Liver (tissue), 10 donors: ENCODE data around the gene FAM221B. TPM values are rescaled to one million over a fixed set of nuclear protein-coding genes. Genes with fewer than 3 reads are reported as not detected.

Source experiments
- DNase-seq: peaks from one replicate; pipeline ENCODE4 v3.0.0-alpha.2; 2017; ENCODE audit warnings: low spot score
- H3K27ac ChIP-seq, 2 donors: one replicate each; pipeline ENCODE4 v1.7.0; 2013; ENCODE audit warnings: inconsistent platforms in 2 of 2, low read length in 2 of 2, control low read depth in 1 of 2, low read depth in 1 of 2, mild to moderate bottlenecking in 1 of 2
- H3K27me3 ChIP-seq, 4 donors: one replicate each; pipeline versions ENCODE4 v1.6.1 to v1.7.0; 2013; ENCODE audit warnings: low read length in 3 of 4, inconsistent platforms in 1 of 4, mild to moderate bottlenecking in 1 of 4, moderate library complexity in 1 of 4; ENCODE audit not compliant: control insufficient read depth in 4 of 4, insufficient read depth in 4 of 4
- H3K36me3 ChIP-seq, 4 donors: one replicate each; pipeline versions ENCODE4 v1.6.1 to v1.7.0; 2013; ENCODE audit warnings: low read length in 3 of 4, mild to moderate bottlenecking in 3 of 4, low read depth in 1 of 4, moderate library complexity in 1 of 4; ENCODE audit not compliant: control insufficient read depth in 4 of 4, insufficient read depth in 3 of 4
- H3K4me1 ChIP-seq, 4 donors: one replicate each; pipeline versions ENCODE4 v1.6.1 to v1.7.0; 2013; ENCODE audit warnings: low read length in 3 of 4, mild to moderate bottlenecking in 3 of 4, moderate library complexity in 1 of 4; ENCODE audit not compliant: control insufficient read depth in 4 of 4, insufficient read depth in 4 of 4
- H3K4me3 ChIP-seq, 3 donors: one replicate each; pipeline versions ENCODE4 v1.6.1 to v1.7.0; 2013; ENCODE audit warnings: low read length in 3 of 3, control low read depth in 1 of 3, low read depth in 1 of 3, mild to moderate bottlenecking in 1 of 3
- H3K9ac ChIP-seq, 2 donors: one replicate each; pipeline ENCODE4 v1.7.0; 2013; ENCODE audit warnings: low read length in 2 of 2, mild to moderate bottlenecking in 2 of 2, moderate library complexity in 2 of 2, control low read depth in 1 of 2, low read depth in 1 of 2
- H3K9me3 ChIP-seq, 4 donors: one replicate each; pipeline versions ENCODE4 v1.6.1 to v1.7.0; 2013; ENCODE audit warnings: low read length in 3 of 4; ENCODE audit not compliant: control insufficient read depth in 4 of 4
- CTCF ChIP-seq: fragments of 150-350 bp; IDR thresholded peaks from 2 replicates; pipeline ENCODE4 v1.5.1; 2017; ENCODE audit warnings: improper control_type of control experiment, low read depth, low read length; ENCODE audit not compliant: missing input control
- EGR1 ChIP-seq, 2 donors: IDR thresholded peaks; 2 replicates each; pipeline ENCODE4 v1.6.1; 2016 to 2018; ENCODE audit warnings: antibody characterized with exemption in 2 of 2, low read depth in 2 of 2
- HNF4A ChIP-seq, 2 donors: conservative IDR thresholded peaks; 2 replicates each; pipeline ENCODE4 v1.6.1; 2016; ENCODE audit warnings: antibody characterized with exemption in 2 of 2, mild to moderate bottlenecking in 2 of 2
- NR2F2 ChIP-seq: IDR thresholded peaks from 2 replicates; pipeline ENCODE4 v1.6.1; 2016; ENCODE audit warnings: antibody characterized with exemption
- TAF1 ChIP-seq: conservative IDR thresholded peaks from 2 replicates; pipeline ENCODE4 v1.6.1; 2016; ENCODE audit warnings: antibody characterized with exemption, mild to moderate bottlenecking
- WGBS: extraction: QIAGEN DNeasy Blood & Tissue Kit; methylation state at CpG from one replicate; pipeline ENCODE4 v1.1.7; 2013; 5-methylcytosine and 5-hydroxymethylcytosine counted together
- polyA plus RNA-seq, 2 donors: library from polyadenylated mRNA; stranded (reverse) in 1 of 2; unstranded in 1 of 2; fragments of 200-250 nt in 1 of 2; fragments of >200 nt in 1 of 2; fragmentation: Nextera tagmentation in 1 of 2; extraction: Ambion mirVana in 1 of 2; gene quantifications; one replicate each; pipeline versions ENCODE4 v1.2.1 to v1.2.3, GENCODE V29; 2013 to 2015
- small RNA-seq: library from RNA; depleted of rRNA; stranded (forward); fragments of <200 nt; gene quantifications from one replicate; pipeline ENCODE3, GENCODE V24; 2014
- total RNA-seq, 2 donors: library from RNA; depleted of rRNA; stranded (reverse); fragments of >200 nt; gene quantifications; one replicate each; pipeline ENCODE4 v1.2.3, GENCODE V29; 2014
- donor health status: healthy.
- donor health status: healthy.
- donor health status: healthy.
- donor health status: healthy.
- donor health status: healthy.

The FAM221B gene
- total and polyA plus RNA-seq, 4 donors = 0.35 TPM; not detected in 3

DNA sequence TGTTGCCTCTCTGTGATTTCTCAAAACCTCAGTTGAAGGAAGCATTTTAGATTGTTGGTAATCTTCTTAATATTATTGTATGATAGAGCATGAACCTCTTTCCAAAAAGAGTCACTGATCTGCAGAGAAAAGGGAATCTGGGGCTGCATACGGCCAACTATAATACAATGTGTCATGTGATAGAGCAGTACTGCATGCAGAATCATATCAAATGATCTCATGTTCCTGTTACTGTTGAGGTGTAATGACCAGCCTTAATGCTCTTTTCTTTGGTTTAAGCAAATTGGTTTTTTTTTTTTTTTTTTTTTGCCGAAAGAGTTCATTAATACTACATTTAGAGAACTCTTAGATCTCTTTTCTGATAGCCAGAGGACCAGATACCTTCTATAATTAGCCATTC, 61.5 kb downstream of the FAM221B start:
- peaks cover 2 to 20% (median 17%) of the 10 kb centered on the region in 4 donors for H3K4me1 ChIP-seq
- no peak for DNase-seq
- H3K27ac ChIP-seq = no peak overlapping the region
- 91% methylated on average over 2 of the region's 2 CpGs for WGBS
- no peak overlapping the region for H3K4me3 ChIP-seq
- H3K9me3 ChIP-seq = no peaks in the 10 kb centered on the region
- H3K9ac ChIP-seq = no peak overlapping the region
- TF ChIP-seq EGR1 (IDR thresholded peaks at IDR 0.05; ENCODE audit: low read depth in 2 of 2) = no peak
- no peak for TF ChIP-seq TAF1
- TF ChIP-seq NR2F2 = no peak
- no peak for TF ChIP-seq CTCF
- no peak for TF ChIP-seq HNF4A (conservative IDR thresholded peaks at IDR 0.05)
- no peaks in the 10 kb centered on the region for H3K27me3 ChIP-seq
- H3K36me3 ChIP-seq = no peaks in the 10 kb centered on the region

Small RNA genes lying within 50 kb of the gene (small RNA-seq; reads per million reads assigned to genes)
- 0.22 reads per million, percentile 7 among the genes with 10 or more reads in this experiment for gene HINT2

Other genes starting within 250 kb of the FAM221B start
- 1 to 10 TPM; 3.9 to 9.8 TPM for gene TESK1, start 223.5 kb downstream of the FAM221B start, total RNA-seq
- 10 to 100 TPM in 1 of 2 donors, 1 to 10 TPM in 1; 3.7 to 12.5 TPM for gene TESK1, start 223.5 kb downstream of the FAM221B start, polyA plus RNA-seq
- 1 to 10 TPM; 4.7 to 5.7 TPM for gene CD72, start 210.3 kb downstream of the FAM221B start, total RNA-seq
- 1 to 10 TPM; 2.0 to 2.2 TPM for gene CD72, start 210.3 kb downstream of the FAM221B start, polyA plus RNA-seq
- 1 to 10 TPM in 1 of 2 donors, under 1 TPM in 1; 0.25 to 1.1 TPM for gene SIT1, start 177.8 kb downstream of the FAM221B start, total RNA-seq
- gene SIT1, start 177.8 kb downstream of the FAM221B start, polyA plus RNA-seq = under 1 TPM; 0.17 to 0.44 TPM
- gene RMRP, start 170.7 kb downstream of the FAM221B start, total RNA-seq = over 10,000 TPM in 1 of 2 donors, 1,000 to 10,000 TPM in 1; 5,304 to 67,037 TPM
- 10 to 100 TPM in 1 of 2 donors, 1 to 10 TPM in 1; 5.3 to 50.9 TPM for gene RMRP, start 170.7 kb downstream of the FAM221B start, polyA plus RNA-seq
- 1 to 10 TPM; 5.4 to 6.7 TPM for gene CCDC107, start 170.4 kb downstream of the FAM221B start, total RNA-seq
- 10 to 100 TPM; 14.2 to 20.2 TPM for gene CCDC107, start 170.4 kb downstream of the FAM221B start, polyA plus RNA-seq
- gene ARHGEF39, start 163.5 kb downstream of the FAM221B start, total RNA-seq = 1 to 10 TPM in 1 of 2 donors, under 1 TPM in 1; under 0.01 to 7.4 TPM
- gene ARHGEF39, start 163.5 kb downstream of the FAM221B start, polyA plus RNA-seq = under 1 TPM; 0.74 TPM
- gene CA9, start 154.8 kb downstream of the FAM221B start, total RNA-seq = under 1 TPM; 0.47 to 0.67 TPM
- gene CA9, start 154.8 kb downstream of the FAM221B start, polyA plus RNA-seq = 1 to 10 TPM in 1 of 2 donors, under 1 TPM in 1; 0.93 to 2.2 TPM
- 10 to 100 TPM in 1 of 2 donors, 1 to 10 TPM in 1; 4.3 to 23.7 TPM for gene TPM2, start 138.8 kb downstream of the FAM221B start, total RNA-seq
- 10 to 100 TPM in 1 of 2 donors, 1 to 10 TPM in 1; 4.2 to 31.4 TPM for gene TPM2, start 138.8 kb downstream of the FAM221B start, polyA plus RNA-seq
- gene TLN1, start 96.5 kb downstream of the FAM221B start, total RNA-seq = 100 to 1,000 TPM; 149 to 184 TPM
- 100 to 1,000 TPM in 1 of 2 donors, 10 to 100 TPM in 1; 24.5 to 102 TPM for gene TLN1, start 96.5 kb downstream of the FAM221B start, polyA plus RNA-seq
- 10 to 100 TPM in 1 of 2 donors, 1 to 10 TPM in 1; 9.2 to 21.3 TPM for gene CREB3, start 96.1 kb downstream of the FAM221B start, total RNA-seq
- gene CREB3, start 96.1 kb downstream of the FAM221B start, polyA plus RNA-seq = 10 to 100 TPM; 14.9 to 21.4 TPM
- 10 to 100 TPM; 24.1 to 65.3 TPM for gene GBA2, start 79.5 kb downstream of the FAM221B start, total RNA-seq
- 10 to 100 TPM; 24.5 to 27.1 TPM for gene GBA2, start 79.5 kb downstream of the FAM221B start, polyA plus RNA-seq
- gene RGP1, start 79.4 kb downstream of the FAM221B start, total RNA-seq = 10 to 100 TPM in 1 of 2 donors, 1 to 10 TPM in 1; 5.1 to 10.7 TPM
- gene RGP1, start 79.4 kb downstream of the FAM221B start, polyA plus RNA-seq = 1 to 10 TPM; 2.6 to 6.6 TPM
- gene MSMP, start 74.5 kb downstream of the FAM221B start, total RNA-seq = not detected
- not detected for gene MSMP, start 74.5 kb downstream of the FAM221B start, polyA plus RNA-seq
- 10 to 100 TPM in 1 of 2 donors, 1 to 10 TPM in 1; 9.4 to 17.1 TPM for gene NPR2, start 37.1 kb downstream of the FAM221B start, total RNA-seq
- gene NPR2, start 37.1 kb downstream of the FAM221B start, polyA plus RNA-seq = 10 to 100 TPM in 1 of 2 donors, 1 to 10 TPM in 1; 8.6 to 13.0 TPM
- under 1 TPM; 0.25 to 0.56 TPM for gene SPAG8, start 16.5 kb downstream of the FAM221B start, total RNA-seq
- gene SPAG8, start 16.5 kb downstream of the FAM221B start, polyA plus RNA-seq = under 1 TPM; 0.14 TPM
- 10 to 100 TPM; 34.3 to 35.0 TPM for gene HINT2, start 13.7 kb downstream of the FAM221B start, total RNA-seq
- 100 to 1,000 TPM; 117 to 176 TPM for gene HINT2, start 13.7 kb downstream of the FAM221B start, polyA plus RNA-seq
- gene TMEM8B, start 496 bp upstream of the FAM221B start, total RNA-seq = 1 to 10 TPM; 3.1 to 5.4 TPM
- 1 to 10 TPM; 1.1 to 2.3 TPM for gene TMEM8B, start 496 bp upstream of the FAM221B start, polyA plus RNA-seq
- gene OR13J1, start 41.7 kb upstream of the FAM221B start, total RNA-seq = not detected
- not detected for gene OR13J1, start 41.7 kb upstream of the FAM221B start, polyA plus RNA-seq
- under 1 TPM; 0.08 to 0.09 TPM for gene HRCT1, start 77.5 kb upstream of the FAM221B start, total RNA-seq
- gene HRCT1, start 77.5 kb upstream of the FAM221B start, polyA plus RNA-seq = 1 to 10 TPM in 1 of 2 donors, under 1 TPM in 1; 0.44 to 2.9 TPM
- gene SPAAR, start 80.8 kb upstream of the FAM221B start, total RNA-seq = 1 to 10 TPM in 1 of 2 donors, under 1 TPM in 1; 0.65 to 2.4 TPM
- gene SPAAR, start 80.8 kb upstream of the FAM221B start, polyA plus RNA-seq = 1 to 10 TPM; 1.1 TPM
- gene OR2S2, start 129.4 kb upstream of the FAM221B start, total RNA-seq = not detected
- not detected for gene OR2S2, start 129.4 kb upstream of the FAM221B start, polyA plus RNA-seq
- gene RECK, start 208.2 kb upstream of the FAM221B start, total RNA-seq = 1 to 10 TPM; 2.1 to 3.5 TPM
- 1 to 10 TPM; 2.1 to 2.5 TPM for gene RECK, start 208.2 kb upstream of the FAM221B start, polyA plus RNA-seq